CD4-positive, alpha-beta T cell (primary cell): Measurements from ENCODE around the gene MEIOC. TPM values are rescaled to one million over a fixed set of nuclear protein-coding genes. Genes with fewer than 3 reads are reported as not detected.
A peak's percentile ranks its signal among the peaks of the same experiment; 100 is the strongest.

ENCODE experiments used
- ATAC-seq: fragments of 200-7000 bp; cut with Tn5 transposase; one replicate; pipeline ENCODE4 v1.10.0; 2022; ENCODE audit warnings: mild to moderate bottlenecking; ENCODE audit not compliant: poor library complexity
- CTCF ChIA-PET: fragments of 350-600 bp; sonication (Branson Sonifier 250); formaldehyde crosslinking; loops from one replicate; lab custom pipeline; 2021; ENCODE audit warnings: antibody characterized with exemption, inconsistent platforms; lab: Charles Lee
- POLR2A ChIA-PET: fragments of 350-600 bp; sonication (Branson Sonifier 250); formaldehyde crosslinking; loops from one replicate; lab custom pipeline; 2021; ENCODE audit warnings: antibody characterized with exemption, inconsistent platforms; lab: Charles Lee
- DNase-seq, 14 experiments: peaks; one replicate each; pipeline ENCODE4 v3.0.0-alpha.2; 2013 to 2020; ENCODE audit warnings: mixed read lengths in 2 of 14
- H3K27ac ChIP-seq, 2 donors: one replicate each; pipeline versions ENCODE4 v1.5.1 to v1.7.0; 2013; ENCODE audit warnings: low read length in 2 of 2, low read depth in 1 of 2, mild to moderate bottlenecking in 1 of 2
- H3K27me3 ChIP-seq, 2 experiments: 1 replicate in 1 of 2; 2 replicates in 1 of 2; pipeline versions ENCODE4 v1.6.1 to v1.7.0; 2013; ENCODE audit warnings: low read length in 2 of 2, control low read depth in 1 of 2, mild to moderate bottlenecking in 1 of 2, moderate library complexity in 1 of 2; ENCODE audit not compliant: insufficient read depth in 2 of 2, control insufficient read depth in 1 of 2
- H3K36me3 ChIP-seq: one replicate; pipeline ENCODE4 v1.6.1; 2013; ENCODE audit warnings: low read length, control low read depth; ENCODE audit not compliant: insufficient read depth
- H3K4me1 ChIP-seq: one replicate; pipeline ENCODE4 v1.6.1; 2013; ENCODE audit warnings: low read length, control low read depth; ENCODE audit not compliant: insufficient read depth
- H3K4me3 ChIP-seq: one replicate; pipeline ENCODE4 v1.5.1; 2013; ENCODE audit warnings: mild to moderate bottlenecking, low read length, moderate library complexity
- H3K9me3 ChIP-seq, 2 experiments: 1 replicate in 1 of 2; 2 replicates in 1 of 2; pipeline versions ENCODE4 v1.6.1 to v1.7.0; 2013; ENCODE audit warnings: low read length in 2 of 2, mild to moderate bottlenecking in 2 of 2, control low read depth in 1 of 2, moderate library complexity in 1 of 2; ENCODE audit not compliant: control insufficient read depth in 1 of 2, insufficient read depth in 1 of 2
- H3K27ac Mint-ChIP-seq: one replicate; pipeline ENCODE4 v1.8.0; 2020; ENCODE audit warnings: mixed read lengths
- H3K27me3 Mint-ChIP-seq: one replicate; pipeline ENCODE4 v1.8.0; 2021; ENCODE audit warnings: mixed read lengths
- H3K36me3 Mint-ChIP-seq: one replicate; pipeline ENCODE4 v1.8.0; 2021; ENCODE audit warnings: low read depth, mixed read lengths
- H3K4me1 Mint-ChIP-seq: one replicate; pipeline ENCODE4 v1.8.0; 2021; ENCODE audit warnings: low read depth, mixed read lengths
- H3K4me3 Mint-ChIP-seq: one replicate; pipeline ENCODE4 v1.8.0; 2020; ENCODE audit warnings: mild to moderate bottlenecking, mixed read lengths
- H3K9me3 Mint-ChIP-seq: one replicate; pipeline ENCODE4 v1.8.0; 2020; ENCODE audit warnings: mixed read lengths
- CTCF ChIP-seq: fragments of 200-600 bp; IDR thresholded peaks from one replicate; pipeline ENCODE4 v1.8.0; 2022; ENCODE audit warnings: antibody characterized with exemption, mild to moderate bottlenecking
- intact Hi-C, 2 experiments: fragments of 100-400 bp; cut with DNase I in 1 of 2; cut with micrococcal nuclease in 1 of 2; formaldehyde crosslinking; loops; one replicate each; pipeline versions ENCODE4 v1.15.1 to v1.9.0; 2023 to 2025; cut with DNase I, micrococcal nuclease
- total RNA-seq, 174 experiments: library from RNA in 2 of 174; stranded (reverse) in 2 of 174; gene quantifications; one replicate each; pipeline ENCODE4 v1.2.3 and lab custom pipeline; 2021 to 2026

MEIOC gene
- total RNA-seq, 2 experiments from 2014 or later: 0.08 TPM; not detected in 1

DNA sequence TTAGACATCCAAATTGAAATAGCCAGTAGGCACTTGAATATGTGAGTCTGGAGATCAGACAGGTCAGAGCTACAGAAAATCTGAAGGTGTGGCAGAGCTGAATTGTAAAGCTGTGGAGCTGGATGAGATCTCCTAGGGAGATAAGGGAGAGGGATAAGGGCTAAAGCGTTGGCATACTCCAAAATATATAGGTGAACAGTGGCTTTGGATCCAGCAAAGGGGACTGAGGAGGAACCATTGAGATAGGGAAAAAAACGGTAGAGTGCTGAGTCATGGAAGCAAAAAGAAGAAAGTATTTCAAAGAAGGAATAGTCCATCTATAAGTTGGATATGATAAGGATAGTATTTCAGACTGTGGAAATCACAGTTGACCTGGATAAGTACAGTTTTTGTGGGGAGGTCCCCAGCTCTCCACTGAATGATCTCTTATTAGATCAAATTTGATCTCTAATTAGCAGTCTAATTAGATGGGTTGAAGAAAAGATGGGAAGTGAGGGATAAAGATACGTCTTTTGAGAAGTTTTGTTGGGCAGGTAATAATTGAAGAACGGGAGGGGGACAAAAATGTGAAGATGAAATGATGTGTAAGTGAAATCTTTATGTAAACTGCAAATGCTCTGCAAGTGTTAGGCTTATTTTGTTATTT is 51.6 kb downstream of the MEIOC start:
- no peaks in the 10 kb centered on the region for H3K36me3 Mint-ChIP-seq
- H3K4me1 Mint-ChIP-seq: no peaks in the 10 kb centered on the region
- ATAC-seq (no peak), DNase-seq (no peak)
- H3K4me3 Mint-ChIP-seq: no peak overlapping the region
- intact Hi-C loops: loop anchor here (1.0 kb wide), 1 partner anchor 19 kb away; the partner anchor contains the start of gene CCDC43 (in 2 of the 2)
- no peak overlapping the region for H3K27ac Mint-ChIP-seq
- peaks cover 10% of the 10 kb centered on the region for H3K4me1 ChIP-seq
- POLR2A ChIA-PET: interaction anchor here (0.6 to 3.8 kb wide), 8 partner anchors 14 to 609 kb away, joined by 3 to 33 read pairs (median 3); partner anchors contain the start of genes CCDC43, HEXIM2, MAP3K14 and MEIOC
- CTCF ChIA-PET: no interaction called here
- H3K9me3 Mint-ChIP-seq: no peaks in the 10 kb centered on the region
- H3K27ac ChIP-seq: no peak overlapping the region
- peak overlapping the region; percentile 71 for H3K4me3 ChIP-seq
- H3K36me3 ChIP-seq: no peaks in the 10 kb centered on the region
- TF ChIP-seq CTCF: no peak
- H3K9me3 ChIP-seq: no peaks in the 10 kb centered on the region
- peaks cover 14% of the 10 kb centered on the region for H3K27me3 Mint-ChIP-seq
- H3K27me3 ChIP-seq: no peaks in the 10 kb centered on the region

GRCh38 chr17:44708401-44709263 is 52.4 kb downstream of the MEIOC start, which contains the start of gene DBF4B:
Gene DBF4B (plus strand): TSS chr17:44708665. CDS start chr17:44708821, 156 bp downstream.
- H3K4me3 ChIP-seq: peak within 1 kb of the TSS; percentile 71
- Mint-ChIP-seq H3K36me3 (no peaks in the 10 kb centered on the region), H3K27ac (no peak within 1 kb of the TSS), H3K9me3 (no peaks in the 10 kb centered on the region), H3K27me3 (peaks cover 14% of the 10 kb centered on the region), H3K4me1 (no peaks in the 10 kb centered on the region), H3K4me3 (no peak within 1 kb of the TSS)
- no peaks in the 10 kb centered on the region for H3K36me3 ChIP-seq
- H3K4me1 ChIP-seq: peaks cover 10% of the 10 kb centered on the region
- peak; percentile 97 for ATAC-seq
- peak; percentile 69 to 93 (median 77) for DNase-seq
- CTCF ChIA-PET: no interaction called here
- no peaks in the 10 kb centered on the region for H3K9me3 ChIP-seq
- no peak within 1 kb of the TSS for H3K27ac ChIP-seq
- intact Hi-C loops: loop anchor here (1.0 kb wide), 1 partner anchor 19 kb away; the partner anchor contains the start of gene CCDC43 (in 2 of the 2)
- TF ChIP-seq CTCF: no peak
- POLR2A ChIA-PET: interaction anchor here (0.6 to 3.8 kb wide), 10 partner anchors 14 to 844 kb away, joined by 3 to 33 read pairs (median 3); partner anchors contain the start of genes ADAM11, CCDC43, HDAC5 and MAP3K14
- H3K27me3 ChIP-seq: no peaks in the 10 kb centered on the region

- H3K4me3 ChIP-seq: no peak overlapping the region
- Mint-ChIP-seq H3K4me3 (no peak overlapping the region), H3K27me3 (no peaks in the 10 kb centered on the region), H3K36me3 (no peaks in the 10 kb centered on the region), H3K9me3 (no peaks in the 10 kb centered on the region), H3K27ac (no peak overlapping the region), H3K4me1 (no peaks in the 10 kb centered on the region)
- no peak overlapping the region for H3K27ac ChIP-seq
- intact Hi-C loops: no loop called here
- ATAC-seq (no peak), DNase-seq (no peak)
- POLR2A ChIA-PET: no interaction called here
- H3K36me3 ChIP-seq: peaks cover 2% of the 10 kb centered on the region
- no peaks in the 10 kb centered on the region for H3K9me3 ChIP-seq
- CTCF ChIA-PET: no interaction called here
- H3K4me1 ChIP-seq: no peaks in the 10 kb centered on the region
- TF ChIP-seq CTCF: no peak
- H3K27me3 ChIP-seq: no peaks in the 10 kb centered on the region
Observed at GRCh38 chr17:44719444-44719843, 63.2 kb downstream of the MEIOC start.
